Panc1 (cell line): ENCODE results near the gene YY1. TPM values are rescaled to one million over a fixed set of nuclear protein-coding genes. Genes with fewer than 3 reads are reported as not detected.

Source experiments
- ATAC-seq: fragments of 200-7000 bp; cut with Tn5 transposase; 2 replicates; pipeline ENCODE4 v1.9.1; 2020; ENCODE audit warnings: mild to moderate bottlenecking, moderate library complexity
- BruUV-seq: library from RNA; stranded (reverse); fragments of 400-500 nt; replicated peaks from 2 replicates; lab custom pipeline; 2021; lab: Mats Ljungman, UMichigan
- CTCF ChIA-PET: fragments of 300-600 bp; sonication (Branson Sonifier 250); formaldehyde crosslinking; loops from one replicate; lab custom pipeline; 2022; ENCODE audit warnings: antibody characterized with exemption; lab: Charles Lee
- POLR2A ChIA-PET: fragments of 300-600 bp; sonication (Branson Sonifier 250); formaldehyde crosslinking; loops from one replicate; lab custom pipeline; 2022; ENCODE audit warnings: antibody characterized with exemption; lab: Charles Lee
- DNase-seq: peaks from one replicate; pipeline ENCODE4 v3.0.0-alpha.2; 2010; ENCODE audit warnings: low read depth, low spot score
- H3K27ac ChIP-seq: 2 replicates; pipeline ENCODE4 v1.5.1; 2011; ENCODE audit warnings: mild to moderate bottlenecking, low read length, inconsistent platforms
- H3K27me3 ChIP-seq: fragments of 200-500 bp; sonication (Bioruptor generic); 2 replicates; pipeline ENCODE4 v1.6.0; 2014; ENCODE audit warnings: low read length, inconsistent platforms; ENCODE audit not compliant: control insufficient read depth, insufficient read depth
- H3K36me3 ChIP-seq: fragments of 200-500 bp; sonication (Bioruptor generic); 2 replicates; pipeline ENCODE4 v1.5.1; 2014; ENCODE audit warnings: inconsistent platforms, mild to moderate bottlenecking, low read length, moderate library complexity; ENCODE audit not compliant: control insufficient read depth, insufficient read depth
- H3K4me1 ChIP-seq: 2 replicates; pipeline ENCODE4 v1.5.1; 2011; ENCODE audit warnings: inconsistent platforms, mild to moderate bottlenecking, low read length, moderate library complexity; ENCODE audit not compliant: control insufficient read depth, insufficient read depth
- H3K4me3 ChIP-seq, 2 experiments: 2 replicates each; pipeline ENCODE4 v1.5.1; 2011 to 2012; ENCODE audit warnings: low read depth in 2 of 2, low read length in 2 of 2, mild to moderate bottlenecking in 2 of 2, inconsistent platforms in 1 of 2, moderate library complexity in 1 of 2
- H3K9me3 ChIP-seq: fragments of 200-500 bp; sonication (Bioruptor generic); 2 replicates; pipeline ENCODE4 v1.5.1; 2014; ENCODE audit warnings: low read depth, mild to moderate bottlenecking, inconsistent platforms, low read length, moderate library complexity; ENCODE audit not compliant: control insufficient read depth, insufficient read depth
- CTCF ChIP-seq: fragments of 450-650 bp; IDR thresholded peaks from 2 replicates; pipeline ENCODE4 v1.5.1; 2017; ENCODE audit warnings: mild to moderate bottlenecking
- POLR2AphosphoS5 ChIP-seq: IDR thresholded peaks from 2 replicates; pipeline ENCODE4 v1.6.1; 2012; ENCODE audit warnings: mild to moderate bottlenecking, low read depth, low read length, moderate library complexity
- REST ChIP-seq, 2 experiments: IDR thresholded peaks; 2 replicates each; pipeline ENCODE4 v1.6.1; 2011 to 2012; ENCODE audit warnings: low read depth in 2 of 2, control low read depth in 1 of 2, low read length in 1 of 2, mild to moderate bottlenecking in 1 of 2, moderate library complexity in 1 of 2; ENCODE audit not compliant: insufficient read depth in 1 of 2
- SIN3A ChIP-seq: IDR thresholded peaks from 2 replicates; pipeline ENCODE4 v1.6.1; 2012; ENCODE audit warnings: low read depth, mild to moderate bottlenecking, low read length, moderate library complexity, borderline replicate concordance; ENCODE audit not compliant: insufficient read depth
- TCF7L2 ChIP-seq: IDR thresholded peaks from 2 replicates; pipeline ENCODE4 v1.6.1; 2011; ENCODE audit warnings: mild to moderate bottlenecking, low read depth, low read length, inconsistent platforms
- in situ Hi-C: cut with HindIII; loops from 2 replicates; pipeline ENCODE4 v1.10.0; 2016; ENCODE audit warnings: low sequenced_read_pairs, low pct_unique_long_range_greater_than_20kb
- intact Hi-C: fragments of 100-400 bp; cut with micrococcal nuclease; formaldehyde crosslinking; loops from one replicate; pipeline ENCODE4 v1.10.0; 2022; ENCODE audit not compliant: unreplicated experiment
- total RNA-seq: library from RNA; stranded (reverse); gene quantifications from one replicate; pipeline ENCODE4 v1.2.1, GENCODE V29; 2021; ENCODE audit not compliant: unreplicated experiment

Gene YY1
- total RNA-seq, 1 experiment from 2014 or later = 71.3 TPM

GRCh38 chr14:100327128-100327527 is 88.2 kb downstream of the YY1 start:
- ChIA-PET POLR2A (no interaction called here), CTCF (no interaction called here)
- DNase-seq = no peak
- intact Hi-C loops (no loop called here), in situ Hi-C loops (no loop called here)
- H3K27ac ChIP-seq = no peak overlapping the region
- H3K36me3 ChIP-seq = no peaks in the 10 kb centered on the region
- no peaks in the 10 kb centered on the region for H3K27me3 ChIP-seq
- no peaks in the 10 kb centered on the region for H3K4me1 ChIP-seq
- BruUV-seq = no TSS peak
- H3K9me3 ChIP-seq = no peaks in the 10 kb centered on the region
- no peak for ATAC-seq
- H3K4me3 ChIP-seq = no peak overlapping the region
- TF ChIP-seq REST (IDR thresholded peaks at IDR 0.05; ENCODE audit: insufficient read depth in 1 of 2, low read depth in 2 of 2, low read length in 1 of 2) (no peak), TCF7L2 (no peak), CTCF (no peak), POLR2AphosphoS5 (no peak), SIN3A (no peak)

GRCh38 chr14:100328495-100329163 is 89.7 kb downstream of the YY1 start:
- in situ Hi-C loops = no loop called here
- no peaks in the 10 kb centered on the region for H3K4me1 ChIP-seq
- CTCF ChIA-PET = no interaction called here
- H3K36me3 ChIP-seq = no peaks in the 10 kb centered on the region
- ATAC-seq (no peak), DNase-seq (no peak)
- H3K9me3 ChIP-seq = no peaks in the 10 kb centered on the region
- no TSS peak for BruUV-seq
- intact Hi-C loops = no loop called here
- no peak for TF ChIP-seq SIN3A
- H3K27ac ChIP-seq = no peak overlapping the region
- H3K4me3 ChIP-seq = no peak overlapping the region
- POLR2A ChIA-PET = no interaction called here
- no peaks in the 10 kb centered on the region for H3K27me3 ChIP-seq

GRCh38 chr14:100329233-100330006 is 90.5 kb downstream of the YY1 start:
- DNase-seq (no peak), ATAC-seq (no peak)
- CTCF ChIA-PET = no interaction called here
- H3K27ac ChIP-seq = no peak overlapping the region
- no TSS peak for BruUV-seq
- intact Hi-C loops (no loop called here), in situ Hi-C loops (no loop called here)
- H3K27me3 ChIP-seq = no peaks in the 10 kb centered on the region
- POLR2A ChIA-PET = no interaction called here
- H3K9me3 ChIP-seq = no peaks in the 10 kb centered on the region
- H3K4me3 ChIP-seq = no peak overlapping the region
- no peak for TF ChIP-seq TCF7L2
- TF ChIP-seq SIN3A = no peak
- TF ChIP-seq CTCF = no peak
- TF ChIP-seq REST (IDR thresholded peaks at IDR 0.05; ENCODE audit: insufficient read depth in 1 of 2, low read depth in 2 of 2, low read length in 1 of 2) = no peak
- no peak for TF ChIP-seq POLR2AphosphoS5
- no peaks in the 10 kb centered on the region for H3K36me3 ChIP-seq
- H3K4me1 ChIP-seq = no peaks in the 10 kb centered on the region
